ENCODE measurements around the gene IQSEC1. TPM values are rescaled to one million over a fixed set of nuclear protein-coding genes. Genes with fewer than 3 reads are reported as not detected.

Gene IQSEC1
- total RNA-seq: 57.2 and 66.4 TPM in 2 replicates

DNA sequence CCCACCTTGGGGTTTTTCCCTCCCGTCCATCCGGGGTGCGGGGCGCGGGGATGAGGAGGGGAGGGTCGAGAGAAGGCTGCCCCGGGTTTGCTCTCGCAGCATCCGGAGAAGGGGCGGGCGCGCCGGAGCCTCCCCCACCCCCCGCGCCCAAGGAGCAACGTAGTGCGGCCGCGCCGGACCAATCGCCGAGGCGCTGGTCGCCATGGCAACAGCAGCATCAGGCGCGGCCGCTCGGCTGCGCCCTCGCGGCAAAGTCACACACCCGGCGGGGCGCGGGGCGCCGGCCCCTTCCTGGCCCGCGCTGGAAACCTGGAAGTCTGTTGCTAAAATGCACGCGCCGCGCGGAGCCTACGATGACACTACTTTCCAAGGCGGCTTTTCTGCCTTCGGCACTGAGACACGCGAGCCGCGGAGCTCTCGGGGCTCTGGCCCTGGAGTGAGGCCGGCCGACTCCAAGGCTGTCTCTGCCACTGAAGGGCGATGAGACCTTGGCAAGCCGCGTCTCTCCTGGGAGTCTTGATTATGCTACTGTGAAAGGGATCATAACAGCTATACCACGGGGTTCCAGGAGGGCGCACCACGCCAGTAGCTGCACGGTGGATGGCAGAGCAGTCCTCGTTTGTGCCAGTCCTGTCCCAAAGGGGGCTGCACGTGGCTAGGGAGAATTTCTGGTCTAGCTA is at the start of gene IQSEC1:
TSS of gene IQSEC1 (minus strand) at position 104 of the 680 bp plus-strand sequence. CDS start 415 bp downstream, outside the sequence.

Other genes with a start within 250 kb of the IQSEC1 start
- gene RPL32, start 231.9 kb downstream of the IQSEC1 start, total RNA-seq: 2,493 and 2,629 TPM in 2 replicates

All from dermis lymphatic vessel endothelial cell (primary cell).